WTC11 (cell line): Measurements from ENCODE around the gene CSH2. TPM values are rescaled to one million over a fixed set of nuclear protein-coding genes. Genes with fewer than 3 reads are reported as not detected.

Experiments used
- AFF4 ChIP-seq: sonication (generic); formaldehyde crosslinking; IDR thresholded peaks from 2 replicates; pipeline ENCODE4 v1.8.1; 2023; ENCODE audit warnings: mild to moderate bottlenecking, missing genetic modification reagents, borderline replicate concordance
- ATF1 ChIP-seq: sonication (generic); formaldehyde crosslinking; IDR thresholded peaks from 2 replicates; pipeline ENCODE4 v1.8.1; 2023; ENCODE audit warnings: mild to moderate bottlenecking, moderate library complexity, missing genetic modification reagents
- ATF2 ChIP-seq: sonication (generic); formaldehyde crosslinking; IDR thresholded peaks from 2 replicates; pipeline ENCODE4 v1.8.1; 2022; ENCODE audit warnings: low read depth, missing genetic modification reagents, borderline replicate concordance
- CBFB ChIP-seq: sonication (generic); formaldehyde crosslinking; IDR thresholded peaks from 2 replicates; pipeline ENCODE4 v1.8.1; 2022; ENCODE audit warnings: mild to moderate bottlenecking, low read depth, missing genetic modification reagents
- ELF4 ChIP-seq: sonication (generic); formaldehyde crosslinking; IDR thresholded peaks from 2 replicates; pipeline ENCODE4 v1.8.1; 2022; ENCODE audit warnings: low read depth, mild to moderate bottlenecking, moderate library complexity, missing genetic modification reagents
- ERG ChIP-seq: fragments of 250-450 bp; sonication (Bioruptor Pico); IDR thresholded peaks from 2 replicates; pipeline ENCODE4 v1.8.0; 2021; ENCODE audit warnings: mild to moderate bottlenecking
- ESRRA ChIP-seq: sonication (generic); formaldehyde crosslinking; IDR thresholded peaks from 2 replicates; pipeline ENCODE4 v1.8.1; 2022; ENCODE audit warnings: mild to moderate bottlenecking, missing genetic modification reagents, borderline replicate concordance
- GABPB1 ChIP-seq: sonication (generic); formaldehyde crosslinking; IDR thresholded peaks from 2 replicates; pipeline ENCODE4 v1.8.1; 2023; ENCODE audit warnings: mild to moderate bottlenecking, missing genetic modification reagents
- HMGA2 ChIP-seq: fragments of 250-450 bp; sonication (Bioruptor Pico); IDR thresholded peaks from 2 replicates; pipeline ENCODE4 v1.4.0; 2021; ENCODE audit warnings: mild to moderate bottlenecking, moderate library complexity
- MYBL2 ChIP-seq: sonication (generic); formaldehyde crosslinking; IDR thresholded peaks from 2 replicates; pipeline ENCODE4 v1.8.1; 2023; ENCODE audit warnings: mild to moderate bottlenecking, moderate library complexity, missing genetic modification reagents
- OVOL2 ChIP-seq: fragments of 250-450 bp; sonication (Bioruptor Pico); IDR thresholded peaks from 2 replicates; pipeline ENCODE4 v1.9.0; 2021; ENCODE audit warnings: mild to moderate bottlenecking, borderline replicate concordance
- PRDM15 ChIP-seq: sonication (generic); formaldehyde crosslinking; IDR thresholded peaks from 2 replicates; pipeline ENCODE4 v1.8.0; 2022; ENCODE audit warnings: missing genetic modification reagents
- PRRX2 ChIP-seq: fragments of 250-450 bp; sonication (Bioruptor Pico); IDR thresholded peaks from 2 replicates; pipeline ENCODE4 v1.8.0; 2021; ENCODE audit warnings: mild to moderate bottlenecking
- RELA ChIP-seq: sonication (generic); formaldehyde crosslinking; IDR thresholded peaks from 2 replicates; pipeline ENCODE4 v1.8.1; 2022; ENCODE audit warnings: missing genetic modification reagents, mild to moderate bottlenecking, borderline replicate concordance
- SMAD4 ChIP-seq: sonication (generic); formaldehyde crosslinking; IDR thresholded peaks from 2 replicates; pipeline ENCODE4 v1.8.0; 2022; ENCODE audit warnings: mild to moderate bottlenecking, missing genetic modification reagents
- SP1 ChIP-seq: sonication (generic); formaldehyde crosslinking; conservative IDR thresholded peaks from 2 replicates; pipeline ENCODE4 v1.8.1; 2022; ENCODE audit warnings: missing genetic modification reagents
- TCF7 ChIP-seq: sonication (generic); formaldehyde crosslinking; IDR thresholded peaks from 2 replicates; pipeline ENCODE4 v1.8.0; 2022; ENCODE audit warnings: mild to moderate bottlenecking, low read depth, missing genetic modification reagents, moderate library complexity
- TP53 ChIP-seq: sonication (generic); formaldehyde crosslinking; IDR thresholded peaks from 2 replicates; pipeline ENCODE4 v1.8.1; 2023; ENCODE audit warnings: mild to moderate bottlenecking, missing genetic modification reagents
- ZBTB21 ChIP-seq: sonication (generic); formaldehyde crosslinking; IDR thresholded peaks from 2 replicates; pipeline ENCODE4 v1.8.1; 2023; ENCODE audit warnings: mild to moderate bottlenecking, missing genetic modification reagents, borderline replicate concordance
- ZBTB43 ChIP-seq: sonication (generic); formaldehyde crosslinking; IDR thresholded peaks from 2 replicates; pipeline ENCODE4 v1.8.1; 2023; ENCODE audit warnings: mild to moderate bottlenecking, missing genetic modification reagents
- ZNF232 ChIP-seq: sonication (generic); formaldehyde crosslinking; IDR thresholded peaks from 2 replicates; pipeline ENCODE4 v1.8.0; 2022; ENCODE audit warnings: mild to moderate bottlenecking, missing genetic modification reagents
- ZNF396 ChIP-seq: fragments of 250-450 bp; sonication (Bioruptor Pico); IDR thresholded peaks from 2 replicates; pipeline ENCODE4 v1.8.0; 2021; ENCODE audit warnings: mild to moderate bottlenecking, moderate library complexity, borderline replicate concordance
- total RNA-seq: library from RNA; stranded (reverse); gene quantifications from 3 replicates; pipeline ENCODE4 v1.2.3, GENCODE V29; 2021
- TF ChIP-seq, protein P1 (sequence below): fragments of 250-450 bp; sonication (Bioruptor Pico); IDR thresholded peaks from 2 replicates; pipeline ENCODE4 v2.1.2; 2022; ENCODE audit warnings: mild to moderate bottlenecking, moderate library complexity
- TF ChIP-seq, protein P2 (sequence below): sonication (generic); formaldehyde crosslinking; IDR thresholded peaks from 2 replicates; pipeline ENCODE4 v1.8.1; 2023; ENCODE audit warnings: mild to moderate bottlenecking, missing genetic modification reagents, moderate library complexity

The CSH2 gene
- total RNA-seq, 1 experiment from 2014 or later: not detected

DNA sequence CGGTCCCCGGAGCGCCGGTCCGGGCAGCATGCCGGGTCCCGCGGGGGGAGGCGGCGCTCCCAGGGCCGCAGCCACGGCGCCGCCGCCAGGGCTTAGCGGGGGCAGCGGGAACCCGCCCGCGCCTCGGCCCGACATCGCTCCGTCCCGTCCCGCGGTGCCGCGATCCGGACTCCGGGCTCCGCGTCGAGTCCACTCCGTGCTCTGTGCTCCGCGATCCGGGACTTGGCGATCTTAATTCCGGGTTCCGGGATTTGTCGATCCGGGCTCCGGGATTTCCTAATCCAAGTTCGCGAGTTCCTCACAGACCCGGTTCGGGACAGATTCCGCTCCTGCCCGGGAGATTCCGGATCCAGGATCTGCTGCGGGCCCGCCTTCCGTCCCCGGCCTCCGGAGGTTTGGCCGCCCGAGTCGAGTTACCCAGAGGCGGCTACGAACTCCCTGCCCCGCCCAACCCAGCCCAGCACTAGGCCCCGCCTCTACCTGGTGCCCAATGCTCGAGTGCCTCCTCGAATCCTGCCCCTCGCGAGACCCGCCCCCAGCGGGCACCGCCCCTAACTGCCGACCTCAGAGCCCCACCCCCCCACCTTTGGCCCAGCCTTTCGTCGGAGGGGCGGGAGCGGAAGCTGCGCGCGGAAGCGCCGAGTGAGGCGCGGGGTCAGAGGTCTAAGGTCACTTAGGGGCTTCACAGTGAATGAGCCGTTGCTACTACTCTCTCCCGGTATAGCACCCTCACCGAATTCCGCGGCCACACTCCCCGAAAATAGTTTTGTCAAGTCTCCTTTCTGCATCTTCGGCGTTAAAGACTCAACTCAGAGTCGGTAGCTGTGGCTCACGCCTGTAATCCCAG is 30.7 kb downstream of the CSH2 start, which contains the start of gene SMARCD2 (continued):
- TF ChIP-seq GABPB1 (CRISPR knock-in tag): peak; percentile 84
- no peak for TF ChIP-seq RELA (CRISPR knock-in tag)
- peak; percentile 93 for TF ChIP-seq SP1 (CRISPR knock-in tag)
- no peak for TF ChIP-seq ATF2 (CRISPR knock-in tag)
- TF ChIP-seq ZNF396 (CRISPR knock-in tag): no peak
- TF ChIP-seq, protein P1, sequence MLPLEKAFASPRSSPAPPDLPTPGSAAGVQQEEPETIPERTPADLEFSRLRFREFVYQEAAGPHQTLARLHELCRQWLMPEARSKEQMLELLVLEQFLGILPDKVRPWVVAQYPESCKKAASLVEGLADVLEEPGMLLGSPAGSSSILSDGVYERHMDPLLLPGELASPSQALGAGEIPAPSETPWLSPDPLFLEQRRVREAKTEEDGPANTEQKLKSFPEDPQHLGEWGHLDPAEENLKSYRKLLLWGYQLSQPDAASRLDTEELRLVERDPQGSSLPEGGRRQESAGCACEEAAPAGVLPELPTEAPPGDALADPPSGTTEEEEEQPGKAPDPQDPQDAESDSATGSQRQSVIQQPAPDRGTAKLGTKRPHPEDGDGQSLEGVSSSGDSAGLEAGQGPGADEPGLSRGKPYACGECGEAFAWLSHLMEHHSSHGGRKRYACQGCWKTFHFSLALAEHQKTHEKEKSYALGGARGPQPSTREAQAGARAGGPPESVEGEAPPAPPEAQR (CRISPR knock-in tag): no peak
- peak; percentile 88; the same call in 1 of the 2 replicates for TF ChIP-seq PRRX2 (CRISPR knock-in tag)
- TF ChIP-seq TCF7 (CRISPR knock-in tag): peak; percentile 83
- TF ChIP-seq ZBTB43 (CRISPR knock-in tag): 0 out of 2 replicates have a peak, but pooled peaks have one; percentile 53
- TF ChIP-seq TP53 (CRISPR knock-in tag): peak; percentile 92; the same call in 1 of the 2 replicates
- TF ChIP-seq SMAD4 (CRISPR knock-in tag): 0 out of 2 replicates have a peak, but pooled peaks have one; percentile 36
- TF ChIP-seq ATF1: no peak
- no peak for TF ChIP-seq ZBTB21 (CRISPR knock-in tag)
- TF ChIP-seq AFF4 (CRISPR knock-in tag): no peak
- peak; percentile 85 for TF ChIP-seq ZNF232 (CRISPR knock-in tag)
- TF ChIP-seq HMGA2 (CRISPR knock-in tag): no peak
- peak; percentile 68; the same call in 1 of the 2 replicates for TF ChIP-seq ELF4 (CRISPR knock-in tag)
- 0 out of 2 replicates have a peak, but pooled peaks have one; percentile 46 for TF ChIP-seq ESRRA
- peak; percentile 83; the same call in 1 of the 2 replicates for TF ChIP-seq ERG (CRISPR knock-in tag)
- peak; percentile 100 for TF ChIP-seq PRDM15
- TF ChIP-seq OVOL2: no peak
- TF ChIP-seq MYBL2 (CRISPR knock-in tag): peak; percentile 51; the same call in 1 of the 2 replicates
- TF ChIP-seq, protein P2, sequence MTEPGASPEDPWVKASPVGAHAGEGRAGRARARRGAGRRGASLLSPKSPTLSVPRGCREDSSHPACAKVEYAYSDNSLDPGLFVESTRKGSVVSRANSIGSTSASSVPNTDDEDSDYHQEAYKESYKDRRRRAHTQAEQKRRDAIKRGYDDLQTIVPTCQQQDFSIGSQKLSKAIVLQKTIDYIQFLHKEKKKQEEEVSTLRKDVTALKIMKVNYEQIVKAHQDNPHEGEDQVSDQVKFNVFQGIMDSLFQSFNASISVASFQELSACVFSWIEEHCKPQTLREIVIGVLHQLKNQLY (CRISPR knock-in tag): no peak
- no peak for TF ChIP-seq CBFB (CRISPR knock-in tag)
